ENCODE measurements around the gene SIAH1.

The SIAH1 gene

GRCh38 chr16:48370229-48370628, 15.0 kb downstream of the SIAH1 start:
- no peak overlapping the region for H3K4me3 ChIP-seq (ENCODE audit: low read depth, low read length)
- TF ChIP-seq ZNF221 (tag by site-specific recombination; IDR thresholded peaks at IDR 0.05; ENCODE audit: borderline replicate concordance) (no peak), TRIM28 (IDR thresholded peaks at IDR 0.05; ENCODE audit: borderline replicate concordance, low read length) (no peak), YY1 (tag by site-specific recombination; IDR thresholded peaks at IDR 0.05) (no peak), KLF10 (tag by site-specific recombination; IDR thresholded peaks at IDR 0.05) (no peak), GLIS2 (tag by site-specific recombination; IDR thresholded peaks at IDR 0.05) (no peak), ZNF610 (tag by site-specific recombination; IDR thresholded peaks at IDR 0.05; ENCODE audit: borderline replicate concordance) (no peak), ZNF423 (tag by site-specific recombination; IDR thresholded peaks at IDR 0.05) (no peak), BCL11A (tag by site-specific recombination; IDR thresholded peaks at IDR 0.05; ENCODE audit: low read depth) (no peak), ZNF571 (tag by site-specific recombination; IDR thresholded peaks at IDR 0.05) (no peak)
- TF ChIP-seq, protein P1, sequence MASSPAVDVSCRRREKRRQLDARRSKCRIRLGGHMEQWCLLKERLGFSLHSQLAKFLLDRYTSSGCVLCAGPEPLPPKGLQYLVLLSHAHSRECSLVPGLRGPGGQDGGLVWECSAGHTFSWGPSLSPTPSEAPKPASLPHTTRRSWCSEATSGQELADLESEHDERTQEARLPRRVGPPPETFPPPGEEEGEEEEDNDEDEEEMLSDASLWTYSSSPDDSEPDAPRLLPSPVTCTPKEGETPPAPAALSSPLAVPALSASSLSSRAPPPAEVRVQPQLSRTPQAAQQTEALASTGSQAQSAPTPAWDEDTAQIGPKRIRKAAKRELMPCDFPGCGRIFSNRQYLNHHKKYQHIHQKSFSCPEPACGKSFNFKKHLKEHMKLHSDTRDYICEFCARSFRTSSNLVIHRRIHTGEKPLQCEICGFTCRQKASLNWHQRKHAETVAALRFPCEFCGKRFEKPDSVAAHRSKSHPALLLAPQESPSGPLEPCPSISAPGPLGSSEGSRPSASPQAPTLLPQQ (tag by site-specific recombination; IDR thresholded peaks at IDR 0.05) = no peak
- TF ChIP-seq, protein P2, sequence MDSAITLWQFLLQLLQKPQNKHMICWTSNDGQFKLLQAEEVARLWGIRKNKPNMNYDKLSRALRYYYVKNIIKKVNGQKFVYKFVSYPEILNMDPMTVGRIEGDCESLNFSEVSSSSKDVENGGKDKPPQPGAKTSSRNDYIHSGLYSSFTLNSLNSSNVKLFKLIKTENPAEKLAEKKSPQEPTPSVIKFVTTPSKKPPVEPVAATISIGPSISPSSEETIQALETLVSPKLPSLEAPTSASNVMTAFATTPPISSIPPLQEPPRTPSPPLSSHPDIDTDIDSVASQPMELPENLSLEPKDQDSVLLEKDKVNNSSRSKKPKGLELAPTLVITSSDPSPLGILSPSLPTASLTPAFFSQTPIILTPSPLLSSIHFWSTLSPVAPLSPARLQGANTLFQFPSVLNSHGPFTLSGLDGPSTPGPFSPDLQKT (IDR thresholded peaks at IDR 0.05; ENCODE audit: borderline replicate concordance, low read depth, low read length) = no peak
- TF ChIP-seq, protein P3, sequence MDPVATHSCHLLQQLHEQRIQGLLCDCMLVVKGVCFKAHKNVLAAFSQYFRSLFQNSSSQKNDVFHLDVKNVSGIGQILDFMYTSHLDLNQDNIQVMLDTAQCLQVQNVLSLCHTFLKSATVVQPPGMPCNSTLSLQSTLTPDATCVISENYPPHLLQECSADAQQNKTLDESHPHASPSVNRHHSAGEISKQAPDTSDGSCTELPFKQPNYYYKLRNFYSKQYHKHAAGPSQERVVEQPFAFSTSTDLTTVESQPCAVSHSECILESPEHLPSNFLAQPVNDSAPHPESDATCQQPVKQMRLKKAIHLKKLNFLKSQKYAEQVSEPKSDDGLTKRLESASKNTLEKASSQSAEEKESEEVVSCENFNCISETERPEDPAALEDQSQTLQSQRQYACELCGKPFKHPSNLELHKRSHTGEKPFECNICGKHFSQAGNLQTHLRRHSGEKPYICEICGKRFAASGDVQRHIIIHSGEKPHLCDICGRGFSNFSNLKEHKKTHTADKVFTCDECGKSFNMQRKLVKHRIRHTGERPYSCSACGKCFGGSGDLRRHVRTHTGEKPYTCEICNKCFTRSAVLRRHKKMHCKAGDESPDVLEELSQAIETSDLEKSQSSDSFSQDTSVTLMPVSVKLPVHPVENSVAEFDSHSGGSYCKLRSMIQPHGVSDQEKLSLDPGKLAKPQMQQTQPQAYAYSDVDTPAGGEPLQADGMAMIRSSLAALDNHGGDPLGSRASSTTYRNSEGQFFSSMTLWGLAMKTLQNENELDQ (tag by site-specific recombination; IDR thresholded peaks at IDR 0.05; ENCODE audit: low read depth) = no peak
- TF ChIP-seq, protein P4, sequence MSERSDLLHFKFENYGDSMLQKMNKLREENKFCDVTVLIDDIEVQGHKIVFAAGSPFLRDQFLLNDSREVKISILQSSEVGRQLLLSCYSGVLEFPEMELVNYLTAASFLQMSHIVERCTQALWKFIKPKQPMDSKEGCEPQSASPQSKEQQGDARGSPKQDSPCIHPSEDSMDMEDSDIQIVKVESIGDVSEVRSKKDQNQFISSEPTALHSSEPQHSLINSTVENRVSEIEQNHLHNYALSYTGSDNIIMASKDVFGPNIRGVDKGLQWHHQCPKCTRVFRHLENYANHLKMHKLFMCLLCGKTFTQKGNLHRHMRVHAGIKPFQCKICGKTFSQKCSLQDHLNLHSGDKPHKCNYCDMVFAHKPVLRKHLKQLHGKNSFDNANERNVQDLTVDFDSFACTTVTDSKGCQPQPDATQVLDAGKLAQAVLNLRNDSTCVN (tag by site-specific recombination; optimal IDR thresholded peaks at IDR 0.05) = no peak
- POLR2A ChIA-PET = interaction anchor here (1.3 kb wide), 1 partner anchor 9 kb away, joined by 3 read pairs; no protein-coding TSS in a partner anchor
- CTCF ChIA-PET = no interaction called here
- H3K4me1 ChIP-seq (ENCODE audit: control insufficient read depth, insufficient read depth, low read length) = peaks cover 48% of the 10 kb centered on the region
- H3K27ac ChIP-seq (ENCODE audit: extremely low read depth, low read depth, low read length) = no peak overlapping the region
- H3K9me3 ChIP-seq (ENCODE audit: control insufficient read depth, insufficient read depth, low read depth, low read length) = no peaks in the 10 kb centered on the region
- no peaks in the 10 kb centered on the region for H3K36me3 ChIP-seq (ENCODE audit: control insufficient read depth in 2 of 2, insufficient read depth in 1 of 2, low read length in 2 of 2)

DNA sequence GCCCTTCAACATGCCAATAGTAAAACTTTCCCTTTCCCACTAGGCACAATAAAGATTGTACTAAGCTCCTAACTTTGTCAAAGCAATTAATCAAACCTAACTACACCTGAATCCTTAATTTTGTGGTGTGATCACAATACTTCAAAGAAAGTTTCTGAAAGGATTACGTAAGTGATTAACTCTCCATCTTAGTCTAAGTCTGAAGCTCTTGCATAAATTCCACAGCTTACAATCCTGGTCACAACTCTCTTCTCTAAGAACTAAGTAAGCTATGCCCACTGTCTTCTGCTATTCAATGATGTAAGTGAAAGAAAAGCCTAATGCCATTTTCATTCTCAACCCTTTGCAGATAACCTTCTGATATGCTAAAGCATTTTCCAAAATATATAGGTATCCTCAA, 15.4 kb downstream of the SIAH1 start:
- ChIA-PET POLR2A (interaction anchor here (1.1 to 1.3 kb wide), 2 partner anchors 10 to 15 kb away, joined by 3 read pairs; partner anchors contain the start of gene SIAH1), CTCF (no interaction called here)
- no peak overlapping the region for H3K27ac ChIP-seq (ENCODE audit: extremely low read depth, low read depth, low read length)
- H3K9me3 ChIP-seq (ENCODE audit: control insufficient read depth, insufficient read depth, low read depth, low read length) = no peaks in the 10 kb centered on the region
- no peak overlapping the region for H3K4me3 ChIP-seq (ENCODE audit: low read depth, low read length)
- TF ChIP-seq ZNF548 (tag by site-specific recombination; IDR thresholded peaks at IDR 0.05) (no peak), SP2 (tag by site-specific recombination; IDR thresholded peaks at IDR 0.05) (no peak), ZNF664 (tag by site-specific recombination; IDR thresholded peaks at IDR 0.05) (0 out of 2 replicates have a peak, but pooled peaks have one; percentile 26), SP3 (tag by site-specific recombination; IDR thresholded peaks at IDR 0.05) (no peak), ZNF184 (tag by site-specific recombination; IDR thresholded peaks at IDR 0.05) (no peak), PRDM1 (tag by site-specific recombination; IDR thresholded peaks at IDR 0.05) (peak; percentile 79)
- TF ChIP-seq, protein P5, sequence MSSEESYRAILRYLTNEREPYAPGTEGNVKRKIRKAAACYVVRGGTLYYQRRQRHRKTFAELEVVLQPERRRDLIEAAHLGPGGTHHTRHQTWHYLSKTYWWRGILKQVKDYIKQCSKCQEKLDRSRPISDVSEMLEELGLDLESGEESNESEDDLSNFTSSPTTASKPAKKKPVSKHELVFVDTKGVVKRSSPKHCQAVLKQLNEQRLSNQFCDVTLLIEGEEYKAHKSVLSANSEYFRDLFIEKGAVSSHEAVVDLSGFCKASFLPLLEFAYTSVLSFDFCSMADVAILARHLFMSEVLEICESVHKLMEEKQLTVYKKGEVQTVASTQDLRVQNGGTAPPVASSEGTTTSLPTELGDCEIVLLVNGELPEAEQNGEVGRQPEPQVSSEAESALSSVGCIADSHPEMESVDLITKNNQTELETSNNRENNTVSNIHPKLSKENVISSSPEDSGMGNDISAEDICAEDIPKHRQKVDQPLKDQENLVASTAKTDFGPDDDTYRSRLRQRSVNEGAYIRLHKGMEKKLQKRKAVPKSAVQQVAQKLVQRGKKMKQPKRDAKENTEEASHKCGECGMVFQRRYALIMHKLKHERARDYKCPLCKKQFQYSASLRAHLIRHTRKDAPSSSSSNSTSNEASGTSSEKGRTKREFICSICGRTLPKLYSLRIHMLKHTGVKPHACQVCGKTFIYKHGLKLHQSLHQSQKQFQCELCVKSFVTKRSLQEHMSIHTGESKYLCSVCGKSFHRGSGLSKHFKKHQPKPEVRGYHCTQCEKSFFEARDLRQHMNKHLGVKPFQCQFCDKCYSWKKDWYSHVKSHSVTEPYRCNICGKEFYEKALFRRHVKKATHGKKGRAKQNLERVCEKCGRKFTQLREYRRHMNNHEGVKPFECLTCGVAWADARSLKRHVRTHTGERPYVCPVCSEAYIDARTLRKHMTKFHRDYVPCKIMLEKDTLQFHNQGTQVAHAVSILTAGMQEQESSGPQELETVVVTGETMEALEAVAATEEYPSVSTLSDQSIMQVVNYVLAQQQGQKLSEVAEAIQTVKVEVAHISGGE (tag by site-specific recombination; conservative IDR thresholded peaks at IDR 0.05; ENCODE audit: low read depth) = no peak
- no peaks in the 10 kb centered on the region for H3K36me3 ChIP-seq (ENCODE audit: control insufficient read depth in 2 of 2, insufficient read depth in 1 of 2, low read length in 2 of 2)
- peaks cover 46% of the 10 kb centered on the region for H3K4me1 ChIP-seq (ENCODE audit: control insufficient read depth, insufficient read depth, low read length)
